Epidermal melanocyte (primary cell): ENCODE measurements around the gene EGF.
"Not testable (repeated sequence)": the region's sequence is repeated elsewhere in the genome, so short reads cannot be mapped to it uniquely, and the experiment has no call there.

Source experiments
- DNase-seq: peaks from one replicate; pipeline ENCODE4 v3.0.0; 2011; ENCODE audit warnings: low spot score; ENCODE audit not compliant: insufficient read length

EGF gene

GRCh38 chr4:110025718-110026117 lies 113.0 kb downstream of the EGF start:
- no peak for DNase-seq

DNA sequence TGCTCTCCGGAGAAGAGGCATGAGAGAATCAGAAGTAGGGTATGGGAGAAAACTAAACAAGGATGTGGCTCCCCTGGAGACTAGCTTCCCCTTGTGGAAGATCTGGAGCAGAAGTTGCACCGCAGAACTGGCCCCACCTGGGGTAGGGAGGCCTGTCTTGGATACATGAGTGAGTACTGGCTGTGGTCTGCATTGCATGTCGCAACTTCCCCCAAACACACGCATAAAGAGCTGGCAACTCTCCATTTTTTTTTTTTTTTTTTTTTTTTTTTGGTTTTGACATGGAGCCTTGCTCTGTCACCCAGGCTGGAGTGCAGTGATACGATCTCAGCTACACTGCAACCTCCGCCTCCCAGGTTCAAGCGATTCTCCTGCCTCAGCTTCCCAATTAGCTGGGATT lies 119.9 kb downstream of the EGF start:
- no peak for DNase-seq

GRCh38 chr4:110033355-110034025 lies 120.8 kb downstream of the EGF start:
- no peak for DNase-seq

GRCh38 chr4:110034026-110034393 lies 121.3 kb downstream of the EGF start:
- DNase-seq, result no peak

DNA sequence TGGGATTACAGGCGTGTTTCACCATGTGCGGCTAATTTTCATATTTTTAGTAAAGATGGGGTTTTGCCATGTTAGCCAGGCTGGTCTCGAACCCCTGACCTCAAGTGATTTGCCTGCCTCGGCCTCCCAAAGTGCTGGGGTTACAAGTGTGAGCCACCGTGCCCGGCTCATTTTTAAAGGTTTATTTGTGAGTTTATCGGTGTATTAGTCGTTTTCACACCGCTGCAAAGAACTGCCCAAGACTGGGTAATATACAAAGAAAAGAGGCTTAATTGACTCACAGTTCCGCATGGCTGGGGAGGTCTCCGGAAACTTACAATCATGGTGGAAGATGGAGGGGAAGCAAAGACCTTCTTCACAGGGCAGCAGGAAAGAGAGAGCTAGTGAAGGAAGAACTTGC lies 126.5 kb downstream of the EGF start:
- DNase-seq, result not testable (repeated sequence)

- no peak for DNase-seq
These were observed 129.1 kb downstream of the EGF start for GRCh38 chr4:110041735-110042134.

DNA sequence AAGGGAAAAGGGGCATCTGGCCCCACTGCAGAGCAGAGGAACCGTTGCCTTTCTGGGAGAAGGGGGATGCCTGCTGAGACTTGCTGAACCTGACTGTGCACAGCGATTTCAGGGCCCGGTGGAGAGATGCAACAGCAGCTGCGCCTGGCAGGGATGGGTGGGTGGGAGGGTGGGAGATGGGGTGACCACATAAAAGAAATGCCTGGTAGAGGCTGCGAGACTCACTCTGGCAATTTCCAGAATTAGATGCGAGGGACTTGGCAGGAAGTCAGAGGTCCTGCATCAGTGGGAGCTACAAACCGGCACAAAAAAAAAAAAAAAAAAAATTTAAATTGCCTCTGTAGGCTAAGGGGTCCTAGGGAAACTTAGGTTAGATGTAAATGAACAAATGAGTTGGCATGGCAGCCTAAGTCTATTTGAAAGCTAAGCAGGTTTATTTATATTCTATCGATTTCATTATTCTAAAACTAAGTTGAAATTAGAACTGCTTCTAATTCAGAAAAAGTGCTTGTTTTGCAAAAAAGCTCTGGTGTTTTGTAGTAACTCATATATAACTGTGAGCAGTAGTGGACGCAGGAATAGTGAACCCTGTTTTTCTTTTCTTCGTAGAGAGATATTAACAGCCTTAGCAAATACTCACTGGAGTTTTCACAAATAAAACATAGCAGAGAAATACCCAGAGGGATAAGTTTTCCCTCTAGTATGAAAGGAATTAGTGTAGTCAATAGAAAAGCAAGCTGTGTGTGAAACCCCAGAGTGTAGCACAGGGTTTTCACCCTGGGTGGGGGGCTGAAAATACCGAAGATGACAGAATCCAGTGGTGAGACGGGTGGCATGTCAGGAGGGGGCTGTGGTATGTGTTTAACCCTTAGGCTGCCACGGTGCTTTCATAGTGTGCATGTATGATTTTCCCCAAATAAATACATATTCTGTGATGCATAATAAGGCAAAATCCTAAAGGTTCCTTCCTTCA lies 130.1 kb downstream of the EGF start:
- no peak for DNase-seq

GRCh38 chr4:110046588-110047049 lies 133.9 kb downstream of the EGF start:
- no peak for DNase-seq

- DNase-seq, result no peak
These were observed 137.6 kb downstream of the EGF start for GRCh38 chr4:110049951-110050925.

DNA sequence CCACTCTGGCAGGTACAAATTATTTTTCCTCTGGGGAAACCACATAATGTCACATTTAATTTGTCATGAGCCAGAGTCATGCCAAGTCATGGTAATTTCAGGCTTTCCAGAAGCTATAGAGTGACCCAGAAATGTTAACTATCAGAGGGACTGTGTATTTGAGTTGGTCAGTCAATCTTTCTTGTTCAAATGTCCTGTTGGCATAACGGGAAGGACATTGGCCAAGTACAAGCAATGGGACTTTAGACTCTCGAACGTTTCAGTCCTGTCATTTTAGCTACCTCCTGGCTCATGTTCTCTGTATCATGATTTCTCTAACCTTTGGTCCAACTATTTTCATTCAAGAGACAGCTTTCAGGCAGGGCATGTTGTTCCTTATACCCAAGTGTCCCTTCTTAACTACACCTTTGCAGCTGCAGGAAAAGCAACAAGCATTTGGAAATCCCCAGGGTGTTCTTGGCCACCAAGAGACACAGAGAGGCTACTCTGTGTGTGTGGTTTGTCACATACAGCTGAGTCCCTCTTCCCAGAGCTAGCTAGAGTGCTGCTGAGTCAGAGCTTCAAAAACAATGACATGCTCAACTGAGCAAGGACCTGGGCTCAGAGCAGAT lies 142.6 kb downstream of the EGF start:
- DNase-seq, result no peak

- DNase-seq, result no peak
These were observed 146.0 kb downstream of the EGF start for GRCh38 chr4:110058677-110059076.

- no peak for DNase-seq
These were observed 147.0 kb downstream of the EGF start for GRCh38 chr4:110059556-110060191.

- DNase-seq, result no peak
These were observed 148.4 kb downstream of the EGF start for GRCh38 chr4:110061076-110061475.
